ENCODE measurements around the gene CARD19.

DNA sequence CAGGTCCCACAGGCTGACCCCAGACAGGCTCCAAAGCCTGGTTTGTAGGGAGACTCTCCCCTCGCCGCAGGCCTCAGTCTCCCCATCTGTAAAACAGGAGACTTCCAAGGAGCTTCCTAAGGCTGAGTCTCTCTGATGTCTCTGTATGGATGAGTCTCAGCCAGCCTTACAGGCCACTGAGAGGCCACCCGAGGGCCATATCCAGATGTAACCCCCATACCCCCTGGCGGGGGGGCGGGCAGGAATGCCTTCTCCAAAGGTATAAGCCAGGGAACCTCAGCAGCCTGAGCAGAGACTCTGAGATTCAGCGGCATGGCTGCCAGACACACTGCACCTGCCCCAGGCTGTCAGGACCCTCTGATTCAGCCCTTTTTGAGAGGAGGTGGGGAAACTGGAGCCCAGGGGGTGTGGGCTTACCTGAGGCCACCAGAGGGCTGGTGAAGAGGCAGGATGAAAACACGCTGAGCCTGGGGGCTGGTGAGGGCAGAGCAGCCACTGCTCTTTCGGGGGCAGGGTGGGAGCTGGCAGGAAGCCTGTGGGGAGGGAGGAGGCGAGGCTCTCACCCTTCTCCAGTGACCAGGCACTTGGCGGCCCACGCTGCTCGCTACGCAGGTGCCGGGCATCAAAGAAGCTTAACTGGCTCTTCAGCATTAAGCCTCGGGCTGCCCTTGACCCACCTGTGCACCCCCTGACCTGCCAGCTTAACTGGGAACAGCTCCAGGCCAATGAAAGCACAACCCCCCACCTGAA is 43.1 kb upstream of the CARD19 start:
- no peak for TF ChIP-seq CTCF (IDR thresholded peaks at IDR 0.05 in 2 of 3, conservative IDR thresholded peaks at IDR 0.05 in 1 of 3; ENCODE audit: borderline replicate concordance in 1 of 3, insufficient read depth in 1 of 3, low read depth in 2 of 3, low read length in 2 of 3)
- no peak for TF ChIP-seq ZBTB33 (IDR thresholded peaks at IDR 0.05; ENCODE audit: extremely low read depth, insufficient replicate concordance, low read length)
- TF ChIP-seq EGR1 (IDR thresholded peaks at IDR 0.05; ENCODE audit: low read depth) = no peak
- TF ChIP-seq, protein P1, sequence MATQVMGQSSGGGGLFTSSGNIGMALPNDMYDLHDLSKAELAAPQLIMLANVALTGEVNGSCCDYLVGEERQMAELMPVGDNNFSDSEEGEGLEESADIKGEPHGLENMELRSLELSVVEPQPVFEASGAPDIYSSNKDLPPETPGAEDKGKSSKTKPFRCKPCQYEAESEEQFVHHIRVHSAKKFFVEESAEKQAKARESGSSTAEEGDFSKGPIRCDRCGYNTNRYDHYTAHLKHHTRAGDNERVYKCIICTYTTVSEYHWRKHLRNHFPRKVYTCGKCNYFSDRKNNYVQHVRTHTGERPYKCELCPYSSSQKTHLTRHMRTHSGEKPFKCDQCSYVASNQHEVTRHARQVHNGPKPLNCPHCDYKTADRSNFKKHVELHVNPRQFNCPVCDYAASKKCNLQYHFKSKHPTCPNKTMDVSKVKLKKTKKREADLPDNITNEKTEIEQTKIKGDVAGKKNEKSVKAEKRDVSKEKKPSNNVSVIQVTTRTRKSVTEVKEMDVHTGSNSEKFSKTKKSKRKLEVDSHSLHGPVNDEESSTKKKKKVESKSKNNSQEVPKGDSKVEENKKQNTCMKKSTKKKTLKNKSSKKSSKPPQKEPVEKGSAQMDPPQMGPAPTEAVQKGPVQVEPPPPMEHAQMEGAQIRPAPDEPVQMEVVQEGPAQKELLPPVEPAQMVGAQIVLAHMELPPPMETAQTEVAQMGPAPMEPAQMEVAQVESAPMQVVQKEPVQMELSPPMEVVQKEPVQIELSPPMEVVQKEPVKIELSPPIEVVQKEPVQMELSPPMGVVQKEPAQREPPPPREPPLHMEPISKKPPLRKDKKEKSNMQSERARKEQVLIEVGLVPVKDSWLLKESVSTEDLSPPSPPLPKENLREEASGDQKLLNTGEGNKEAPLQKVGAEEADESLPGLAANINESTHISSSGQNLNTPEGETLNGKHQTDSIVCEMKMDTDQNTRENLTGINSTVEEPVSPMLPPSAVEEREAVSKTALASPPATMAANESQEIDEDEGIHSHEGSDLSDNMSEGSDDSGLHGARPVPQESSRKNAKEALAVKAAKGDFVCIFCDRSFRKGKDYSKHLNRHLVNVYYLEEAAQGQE (IDR thresholded peaks at IDR 0.05; ENCODE audit: low read depth) = no peak
- TF ChIP-seq CEBPB (IDR thresholded peaks at IDR 0.05; ENCODE audit: low read depth) = no peak
- TF ChIP-seq CBX3 (IDR thresholded peaks at IDR 0.05; ENCODE audit: low read depth) = no peak
- TF ChIP-seq, protein P2, sequence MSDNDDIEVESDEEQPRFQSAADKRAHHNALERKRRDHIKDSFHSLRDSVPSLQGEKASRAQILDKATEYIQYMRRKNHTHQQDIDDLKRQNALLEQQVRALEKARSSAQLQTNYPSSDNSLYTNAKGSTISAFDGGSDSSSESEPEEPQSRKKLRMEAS (IDR thresholded peaks at IDR 0.05) = no peak
- TF ChIP-seq RAD21 (IDR thresholded peaks at IDR 0.05; ENCODE audit: low read depth) = no peak
- TF ChIP-seq YY1 (IDR thresholded peaks at IDR 0.05; ENCODE audit: extremely low read depth, insufficient replicate concordance, low read depth, low read length) = no peak
- no peak for TF ChIP-seq POLR2A (IDR thresholded peaks at IDR 0.05; ENCODE audit: borderline replicate concordance, extremely low read depth, insufficient read depth, insufficient read length)
- TF ChIP-seq POLR2AphosphoS5 (IDR thresholded peaks at IDR 0.05; ENCODE audit: low read depth, low read length) = no peak
- no peak for TF ChIP-seq SP1 (IDR thresholded peaks at IDR 0.05; ENCODE audit: low read depth)
- TF ChIP-seq EZH2 (IDR thresholded peaks at IDR 0.05) = no peak
- no peak for TF ChIP-seq FOSL1 (IDR thresholded peaks at IDR 0.05; ENCODE audit: low read depth)
